ENCODE measurements around the gene PTGDR. TPM values are rescaled to one million over a fixed set of nuclear protein-coding genes. Genes with fewer than 3 reads are reported as not detected.
A peak's percentile ranks its signal among the peaks of the same experiment; 100 is the strongest.

Gene PTGDR
- polyA plus RNA-seq, 2 of the 4 experiments (the other 2 are of a cell fraction), result not detected

DNA sequence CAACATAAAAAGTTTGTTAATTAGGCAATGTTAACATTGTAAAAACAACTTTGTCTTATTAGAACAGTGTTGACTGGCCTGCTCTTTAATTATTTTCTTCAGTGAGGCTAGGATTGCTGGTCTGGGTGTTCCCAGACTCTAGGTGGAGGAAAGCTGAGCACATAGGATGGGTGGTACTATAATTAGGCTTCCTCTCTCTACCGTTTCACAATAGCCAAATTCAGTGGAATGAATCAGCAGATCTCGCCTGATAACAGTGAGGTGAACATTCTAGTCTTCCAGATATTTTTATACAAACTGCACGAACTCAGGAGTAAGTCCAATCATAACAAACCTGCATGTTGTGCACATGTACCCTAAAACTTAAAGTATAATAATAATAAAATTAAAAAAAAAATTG is 11.9 kb downstream of the PTGDR start (continued):
- TF ChIP-seq RFX5 (IDR thresholded peaks at IDR 0.05) (no peak), MAFK (IDR thresholded peaks at IDR 0.05; ENCODE audit: partially characterized antibody) (peak; percentile 30), KDM5A (IDR thresholded peaks at IDR 0.05) (no peak), FOXS1 (CRISPR knock-in tag; IDR thresholded peaks at IDR 0.05) (no peak), RNF2 (IDR thresholded peaks at IDR 0.05; ENCODE audit: borderline replicate concordance, low read depth) (no peak)
- TF ChIP-seq, protein P1, sequence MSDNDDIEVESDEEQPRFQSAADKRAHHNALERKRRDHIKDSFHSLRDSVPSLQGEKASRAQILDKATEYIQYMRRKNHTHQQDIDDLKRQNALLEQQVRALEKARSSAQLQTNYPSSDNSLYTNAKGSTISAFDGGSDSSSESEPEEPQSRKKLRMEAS (IDR thresholded peaks at IDR 0.05), result no peak

DNA sequence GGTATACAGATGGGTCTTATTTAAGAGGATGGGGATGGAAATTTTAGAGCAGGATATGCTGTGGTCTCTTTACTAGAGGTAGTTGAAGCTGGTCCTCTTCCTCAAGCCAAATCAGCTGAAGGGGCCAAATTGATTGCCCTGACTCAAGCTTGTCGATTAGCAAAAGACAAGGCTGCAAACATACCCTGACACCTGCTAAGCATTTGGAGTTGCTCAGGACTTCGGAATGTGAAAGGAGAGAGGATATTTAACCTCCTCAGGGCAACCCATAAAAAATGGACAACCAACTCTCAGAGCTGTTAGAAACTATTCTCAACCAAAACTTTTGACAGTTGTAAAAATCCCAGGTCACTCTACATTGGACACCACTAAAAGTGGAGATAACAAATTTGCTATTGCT is 15.6 kb downstream of the PTGDR start:
- ATAC-seq, result no peak
- WGBS (ENCODE audit: missing lambda C conversion rate), result 36% methylated on average over 2 of the region's 2 CpGs
- ChIA-PET CTCF (no interaction called here), POLR2A (no interaction called here)
- Histone ChIP-seq H3K4me1 (peaks cover 9% of the 10 kb centered on the region; the same call in 1 of the 3 replicates), H3K4me3 (no peak overlapping the region), H3K9me3 (no peaks in the 10 kb centered on the region), H3K4me2 (no peak overlapping the region), H3K27ac (no peak overlapping the region)
- no peak for DNase-seq (ENCODE audit: low read depth in 1 of 2, low spot score in 1 of 2)
- FAIRE-seq, result no peak
- TF ChIP-seq HEYL (CRISPR knock-in tag; IDR thresholded peaks at IDR 0.05) (no peak), MAFK (IDR thresholded peaks at IDR 0.05; ENCODE audit: partially characterized antibody) (no peak), BHLHE40 (IDR thresholded peaks at IDR 0.05; ENCODE audit: low read depth, low read length) (no peak), ZNF302 (CRISPR knock-in tag; IDR thresholded peaks at IDR 0.05) (no peak), FOSB (CRISPR knock-in tag; IDR thresholded peaks at IDR 0.05) (no peak), CHD4 (IDR thresholded peaks at IDR 0.05; ENCODE audit: borderline replicate concordance) (no peak), NPAS2 (CRISPR knock-in tag; IDR thresholded peaks at IDR 0.05; ENCODE audit: borderline replicate concordance) (no peak), MYC (IDR thresholded peaks at IDR 0.05; ENCODE audit: borderline replicate concordance, low read length) (no peak), TFCP2L1 (CRISPR knock-in tag; IDR thresholded peaks at IDR 0.05) (no peak), ZC3H11A (IDR thresholded peaks at IDR 0.05) (no peak), FOXS1 (CRISPR knock-in tag; IDR thresholded peaks at IDR 0.05) (no peak), HOXB13 (CRISPR knock-in tag; IDR thresholded peaks at IDR 0.05; ENCODE audit: low read depth) (no peak), POLR2A (IDR thresholded peaks at IDR 0.05; ENCODE audit: low read length) (no peak), NR3C1 (IDR thresholded peaks at IDR 0.05) (no peak), EP300 (IDR thresholded peaks at IDR 0.05) (no peak), ZSCAN20 (CRISPR knock-in tag; IDR thresholded peaks at IDR 0.05) (no peak), FOSL2 (IDR thresholded peaks at IDR 0.05) (no peak), FOSL2 (CRISPR knock-in tag; IDR thresholded peaks at IDR 0.05) (no peak), RAD21 (conservative IDR thresholded peaks at IDR 0.05 in 1 of 2, IDR thresholded peaks at IDR 0.05 in 1 of 2) (no peak)
- TF ChIP-seq, protein P2, sequence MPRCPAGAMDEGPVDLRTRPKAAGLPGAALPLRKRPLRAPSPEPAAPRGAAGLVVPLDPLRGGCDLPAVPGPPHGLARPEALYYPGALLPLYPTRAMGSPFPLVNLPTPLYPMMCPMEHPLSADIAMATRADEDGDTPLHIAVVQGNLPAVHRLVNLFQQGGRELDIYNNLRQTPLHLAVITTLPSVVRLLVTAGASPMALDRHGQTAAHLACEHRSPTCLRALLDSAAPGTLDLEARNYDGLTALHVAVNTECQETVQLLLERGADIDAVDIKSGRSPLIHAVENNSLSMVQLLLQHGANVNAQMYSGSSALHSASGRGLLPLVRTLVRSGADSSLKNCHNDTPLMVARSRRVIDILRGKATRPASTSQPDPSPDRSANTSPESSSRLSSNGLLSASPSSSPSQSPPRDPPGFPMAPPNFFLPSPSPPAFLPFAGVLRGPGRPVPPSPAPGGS (IDR thresholded peaks at IDR 0.05), result no peak

DNA sequence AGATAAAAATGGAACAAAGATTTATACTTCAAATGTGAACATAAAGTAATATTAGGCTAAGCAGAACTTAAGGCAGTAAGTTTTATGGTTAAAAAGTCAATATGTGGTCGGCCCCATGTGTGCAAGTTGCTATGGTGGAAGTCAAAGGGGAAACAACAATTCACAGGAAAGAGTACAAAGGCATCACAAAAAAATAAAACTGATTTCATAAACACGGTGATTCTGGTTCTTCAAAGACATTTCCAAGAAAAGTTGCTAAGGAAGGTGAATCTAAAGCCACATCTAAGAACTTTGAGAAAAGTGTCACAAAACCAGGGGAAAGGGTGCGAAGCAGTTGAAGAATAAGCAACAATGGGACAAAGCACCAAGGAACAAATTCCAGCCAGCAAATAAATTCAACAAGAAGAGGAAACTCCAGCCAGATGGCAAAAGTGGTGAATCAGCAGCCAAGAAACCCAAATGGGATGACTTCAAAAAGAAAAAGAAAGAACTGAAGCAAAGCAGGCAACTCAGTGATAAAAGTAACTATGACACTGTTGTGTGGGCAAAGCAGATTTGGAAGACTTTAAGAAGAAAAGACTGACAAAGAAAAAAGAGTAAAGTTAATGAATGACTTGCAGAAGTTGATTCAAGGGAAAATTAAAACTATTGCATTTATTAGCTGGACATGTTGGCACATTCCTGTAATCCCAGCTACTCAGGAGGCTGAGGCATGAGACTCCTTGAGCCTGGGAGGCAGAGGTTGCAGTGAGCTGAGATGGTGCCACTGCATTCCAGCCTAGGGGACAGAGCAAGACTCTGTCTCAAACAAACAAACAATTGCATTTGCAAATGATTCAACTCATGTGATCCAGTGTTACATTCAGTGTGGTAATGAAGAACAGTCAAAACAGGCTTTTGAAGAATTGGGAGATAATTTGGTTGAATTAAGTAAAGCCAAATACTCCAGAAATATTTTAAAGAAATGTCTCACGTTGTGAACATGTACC is 19.5 kb downstream of the PTGDR start:
- no peak for FAIRE-seq
- CTCF ChIA-PET, result interaction anchor here (0.6 to 0.9 kb wide), 2 partner anchors 43 to 1018 kb away, joined by 3 read pairs; no protein-coding TSS in a partner anchor
- WGBS (ENCODE audit: missing lambda C conversion rate), result 39% methylated on average over 4 of the region's 4 CpGs

More for the DNA sequence above, 19.5 kb downstream of the PTGDR start:
- TF ChIP-seq ZNF302 (CRISPR knock-in tag; IDR thresholded peaks at IDR 0.05) (no peak), HOXB13 (CRISPR knock-in tag; IDR thresholded peaks at IDR 0.05; ENCODE audit: low read depth) (no peak), FOSB (CRISPR knock-in tag; IDR thresholded peaks at IDR 0.05) (no peak), JUN (IDR thresholded peaks at IDR 0.05) (no peak), CBX8 (IDR thresholded peaks at IDR 0.05) (no peak), FOXS1 (CRISPR knock-in tag; IDR thresholded peaks at IDR 0.05) (no peak), ZSCAN20 (CRISPR knock-in tag; IDR thresholded peaks at IDR 0.05) (no peak), NFE2L2 (conservative IDR thresholded peaks at IDR 0.05; ENCODE audit: low read length) (no peak), RFX5 (IDR thresholded peaks at IDR 0.05) (no peak), RAD21 (conservative IDR thresholded peaks at IDR 0.05 in 1 of 2, IDR thresholded peaks at IDR 0.05 in 1 of 2) (no peak), HOXA7 (CRISPR knock-in tag; IDR thresholded peaks at IDR 0.05) (no peak), KDM5A (IDR thresholded peaks at IDR 0.05) (no peak), NPAS2 (CRISPR knock-in tag; IDR thresholded peaks at IDR 0.05; ENCODE audit: borderline replicate concordance) (no peak), RNF2 (IDR thresholded peaks at IDR 0.05; ENCODE audit: borderline replicate concordance, low read depth) (no peak)
- TF ChIP-seq, protein P1 (IDR thresholded peaks at IDR 0.05), result no peak
- TF ChIP-seq, protein P3, sequence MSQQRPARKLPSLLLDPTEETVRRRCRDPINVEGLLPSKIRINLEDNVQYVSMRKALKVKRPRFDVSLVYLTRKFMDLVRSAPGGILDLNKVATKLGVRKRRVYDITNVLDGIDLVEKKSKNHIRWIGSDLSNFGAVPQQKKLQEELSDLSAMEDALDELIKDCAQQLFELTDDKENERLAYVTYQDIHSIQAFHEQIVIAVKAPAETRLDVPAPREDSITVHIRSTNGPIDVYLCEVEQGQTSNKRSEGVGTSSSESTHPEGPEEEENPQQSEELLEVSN (IDR thresholded peaks at IDR 0.05; ENCODE audit: borderline replicate concordance, low read depth), result no peak
- TF ChIP-seq, protein P4, sequence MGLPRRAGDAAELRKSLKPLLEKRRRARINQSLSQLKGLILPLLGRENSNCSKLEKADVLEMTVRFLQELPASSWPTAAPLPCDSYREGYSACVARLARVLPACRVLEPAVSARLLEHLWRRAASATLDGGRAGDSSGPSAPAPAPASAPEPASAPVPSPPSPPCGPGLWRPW (IDR thresholded peaks at IDR 0.05), result no peak
- ATAC-seq, result no peak
- Histone ChIP-seq H3K27ac (no peak overlapping the region), H3K4me1 (no peaks in the 10 kb centered on the region), H3K4me3 (no peak overlapping the region), H3K9me3 (no peaks in the 10 kb centered on the region), H3K4me2 (no peak overlapping the region)
- no peak for DNase-seq (ENCODE audit: low read depth in 1 of 2, low spot score in 1 of 2)
- POLR2A ChIA-PET, result no interaction called here

All from A549 (cell line).